Neuronal stem cell (in vitro differentiated cells): ENCODE data around the gene TRMT44.

Experiments used
- DNase-seq: peaks from one replicate; pipeline ENCODE4 v3.0.0-alpha.2; 2013; ENCODE audit warnings: low spot score
- H2AFZ ChIP-seq: one replicate; pipeline ENCODE4 v1.6.1; 2013; ENCODE audit warnings: mild to moderate bottlenecking, low read length, inconsistent platforms
- H2AK5ac ChIP-seq: 2 replicates; pipeline ENCODE4 v1.6.1; 2013; ENCODE audit warnings: low read depth, mild to moderate bottlenecking, inconsistent platforms, low read length, moderate library complexity, mixed read lengths
- H2BK120ac ChIP-seq: 2 replicates; pipeline ENCODE4 v1.6.1; 2013; ENCODE audit warnings: low read depth, mild to moderate bottlenecking, inconsistent platforms, low read length, moderate library complexity, mixed read lengths
- H2BK12ac ChIP-seq: one replicate; pipeline ENCODE4 v1.6.1; 2013; ENCODE audit warnings: low read length, inconsistent platforms
- H2BK15ac ChIP-seq: 2 replicates; pipeline ENCODE4 v1.6.1; 2013; ENCODE audit warnings: mild to moderate bottlenecking, low read length, inconsistent platforms, mixed read lengths
- H2BK5ac ChIP-seq: one replicate; pipeline ENCODE4 v1.6.1; 2013; ENCODE audit warnings: inconsistent platforms, mild to moderate bottlenecking, low read length, moderate library complexity
- H3K14ac ChIP-seq: one replicate; pipeline ENCODE4 v1.6.1; 2013; ENCODE audit warnings: low read length, inconsistent platforms
- H3K18ac ChIP-seq: 2 replicates; pipeline ENCODE4 v1.6.1; 2013; ENCODE audit warnings: low read length, inconsistent platforms
- H3K23ac ChIP-seq: 2 replicates; pipeline ENCODE4 v1.6.1; 2013; ENCODE audit warnings: low read depth, mild to moderate bottlenecking, mixed read lengths, low read length, inconsistent platforms; ENCODE audit not compliant: poor library complexity
- H3K27ac ChIP-seq: replicated peaks from 3 replicates; pipeline ENCODE4 v1.5.1; 2013; ENCODE audit warnings: low read length, inconsistent platforms
- H3K27me3 ChIP-seq, 3 experiments: 2 replicates each; pipeline ENCODE4 v1.6.1; 2013; ENCODE audit warnings: low read length in 3 of 3, mild to moderate bottlenecking in 2 of 3, inconsistent platforms in 1 of 3, low read depth in 1 of 3, mixed read lengths in 1 of 3, moderate library complexity in 1 of 3; ENCODE audit not compliant: control insufficient read depth in 3 of 3, insufficient read depth in 3 of 3
- H3K36me3 ChIP-seq, 2 donors: replicated peaks in 1 of 2; 2 replicates each; pipeline ENCODE4 v1.6.1; 2013; ENCODE audit warnings: low read length in 2 of 2; ENCODE audit not compliant: control insufficient read depth in 2 of 2, insufficient read depth in 2 of 2
- H3K4ac ChIP-seq: 2 replicates; pipeline ENCODE4 v1.6.1; 2013; ENCODE audit warnings: inconsistent platforms, mild to moderate bottlenecking, low read length, moderate library complexity
- H3K4me1 ChIP-seq, 2 donors: 1 replicate in 1 of 2; 2 replicates in 1 of 2; pipeline ENCODE4 v1.6.1; 2013; ENCODE audit warnings: low read length in 2 of 2, low read depth in 1 of 2; ENCODE audit not compliant: control insufficient read depth in 2 of 2, insufficient read depth in 1 of 2
- H3K4me2 ChIP-seq: one replicate; pipeline ENCODE4 v1.6.1; 2013; ENCODE audit warnings: mild to moderate bottlenecking, low read length, inconsistent platforms; ENCODE audit not compliant: insufficient read depth, poor library complexity, severe bottlenecking
- H3K4me3 ChIP-seq, 2 donors: 2 replicates each; pipeline ENCODE4 v1.5.1; 2013; ENCODE audit warnings: low read length in 2 of 2, mild to moderate bottlenecking in 2 of 2, inconsistent platforms in 1 of 2, moderate library complexity in 1 of 2
- H3K79me1 ChIP-seq: one replicate; pipeline ENCODE4 v1.6.1; 2013; ENCODE audit warnings: low read depth, mild to moderate bottlenecking, inconsistent platforms, low read length, moderate library complexity
- H3K9ac ChIP-seq: one replicate; pipeline ENCODE4 v1.6.1; 2013; ENCODE audit warnings: mild to moderate bottlenecking, low read depth, low read length, inconsistent platforms; ENCODE audit not compliant: poor library complexity
- H3K9me3 ChIP-seq, 2 donors: replicated peaks in 1 of 2; 2 replicates each; pipeline versions ENCODE3 to v1.6.1; 2013; ENCODE audit warnings: low read length in 2 of 2, mild to moderate bottlenecking in 2 of 2, inconsistent platforms in 1 of 2, low read depth in 1 of 2, mixed read lengths in 1 of 2, moderate library complexity in 1 of 2; ENCODE audit not compliant: control insufficient read depth in 2 of 2, insufficient read depth in 1 of 2
- H4K8ac ChIP-seq: one replicate; pipeline ENCODE4 v1.6.1; 2013; ENCODE audit warnings: low read depth, mild to moderate bottlenecking, inconsistent platforms, low read length, moderate library complexity
- H4K91ac ChIP-seq: one replicate; pipeline ENCODE4 v1.6.1; 2013; ENCODE audit warnings: low read length, low read depth, mild to moderate bottlenecking, inconsistent platforms; ENCODE audit not compliant: poor library complexity
- WGBS, 2 donors: extraction: QIAGEN DNeasy Blood & Tissue Kit; methylation state at CpG; one replicate each; pipeline ENCODE4 v1.1.7; 2013; ENCODE audit warnings: missing lambda C conversion rate in 2 of 2, mixed read lengths in 1 of 2; ENCODE audit not compliant: insufficient read length in 2 of 2, insufficient replicate concordance in 1 of 2; ENCODE audit errors: extremely low coverage in 2 of 2; 5-methylcytosine and 5-hydroxymethylcytosine counted together

TRMT44 gene

GRCh38 chr4:8422327-8422726, 18.2 kb upstream of the TRMT44 start:
- Histone ChIP-seq H3K27ac (no peak overlapping the region), H2BK15ac (no peak overlapping the region), H2BK120ac (no peak overlapping the region), H3K36me3 (no peaks in the 10 kb centered on the region), H3K14ac (no peak overlapping the region), H3K18ac (no peak overlapping the region), H3K23ac (no peak overlapping the region), H3K4me3 (no peak overlapping the region), H2BK12ac (no peak overlapping the region), H3K27me3 (no peaks in the 10 kb centered on the region), H4K91ac (no peak overlapping the region), H2BK5ac (no peak overlapping the region), H3K4ac (no peak overlapping the region), H2AK5ac (no peak overlapping the region), H3K4me1 (no peaks in the 10 kb centered on the region), H3K9me3 (no peaks in the 10 kb centered on the region), H3K79me1 (no peaks in the 10 kb centered on the region), H3K4me2 (no peak overlapping the region), H2AFZ (no peak overlapping the region), H4K8ac (no peak overlapping the region), H3K9ac (no peak overlapping the region)
- DNase-seq, result no peak
- no CpG with 5 or more reads among the region's 4 CpGs for WGBS, 2 donors

GRCh38 chr4:8422786-8423185, 17.8 kb upstream of the TRMT44 start:
- Histone ChIP-seq H3K27me3 (no peaks in the 10 kb centered on the region), H3K9ac (no peak overlapping the region), H3K27ac (no peak overlapping the region), H3K4me3 (no peak overlapping the region), H3K4me1 (peaks cover 2 to 3% of the 10 kb centered on the region in 2 donors), H3K4ac (no peak overlapping the region), H3K36me3 (no peaks in the 10 kb centered on the region), H2BK12ac (no peak overlapping the region), H3K14ac (no peak overlapping the region), H3K79me1 (no peaks in the 10 kb centered on the region), H2AFZ (no peak overlapping the region), H4K8ac (no peak overlapping the region), H2AK5ac (no peak overlapping the region), H3K23ac (no peak overlapping the region), H4K91ac (no peak overlapping the region), H3K18ac (no peak overlapping the region), H2BK120ac (no peak overlapping the region), H3K4me2 (no peak overlapping the region), H2BK15ac (no peak overlapping the region), H3K9me3 (no peaks in the 10 kb centered on the region), H2BK5ac (no peak overlapping the region)
- WGBS, 2 donors, result no CpG with 5 or more reads among the region's 5 CpGs
- DNase-seq, result no peak

- no peak overlapping the region for H3K4me2 ChIP-seq
- no peak overlapping the region for H2BK5ac ChIP-seq
- H3K4me1 ChIP-seq, result peaks cover 2 to 5% of the 10 kb centered on the region in 2 donors
- H3K4me3 ChIP-seq, result peak overlapping the region in 1 of 2 donors; percentile 83
- no CpG with 5 or more reads among the region's 17 CpGs for WGBS, 2 donors
- no peak for DNase-seq
- no peaks in the 10 kb centered on the region for H3K36me3 ChIP-seq
- no peak overlapping the region for H3K18ac ChIP-seq
- no peak overlapping the region for H4K8ac ChIP-seq
- no peaks in the 10 kb centered on the region for H3K79me1 ChIP-seq
- no peak overlapping the region for H3K4ac ChIP-seq
- no peak overlapping the region for H3K27ac ChIP-seq
- H2BK12ac ChIP-seq, result no peak overlapping the region
- H4K91ac ChIP-seq, result no peak overlapping the region
- no peak overlapping the region for H3K14ac ChIP-seq
- H3K9me3 ChIP-seq, result no peaks in the 10 kb centered on the region
- H2BK120ac ChIP-seq, result no peak overlapping the region
- H3K23ac ChIP-seq, result peak overlapping the region; percentile 58
- no peak overlapping the region for H3K9ac ChIP-seq
- no peak overlapping the region for H2AK5ac ChIP-seq
- no peaks in the 10 kb centered on the region for H3K27me3 ChIP-seq
- H2BK15ac ChIP-seq, result no peak overlapping the region
- peak overlapping the region; percentile 96 for H2AFZ ChIP-seq
Observed at GRCh38 chr4:8427262-8427661, 13.3 kb upstream of the TRMT44 start.

GRCh38 chr4:8427761-8428287, 12.8 kb upstream of the TRMT44 start:
- peak overlapping the region; percentile 100 for H3K23ac ChIP-seq
- H3K4me2 ChIP-seq, result peak overlapping the region; percentile 97
- no peak for DNase-seq
- no peaks in the 10 kb centered on the region for H3K9me3 ChIP-seq
- H2AK5ac ChIP-seq, result no peak overlapping the region
- H2BK12ac ChIP-seq, result no peak overlapping the region
- peaks cover 2 to 5% of the 10 kb centered on the region in 2 donors for H3K4me1 ChIP-seq
- no peak overlapping the region for H4K8ac ChIP-seq
- no peak overlapping the region for H2BK5ac ChIP-seq
- H2BK15ac ChIP-seq, result no peak overlapping the region
- no peak overlapping the region for H4K91ac ChIP-seq
- H3K27me3 ChIP-seq, result no peaks in the 10 kb centered on the region
- peak overlapping the region; percentile 83 to 95 for H3K4me3 ChIP-seq
- H3K14ac ChIP-seq, result no peak overlapping the region
- no peak overlapping the region for H2BK120ac ChIP-seq
- no peak overlapping the region for H3K4ac ChIP-seq
- WGBS, 2 donors, result no CpG with 5 or more reads among the region's 21 CpGs
- H3K79me1 ChIP-seq, result no peaks in the 10 kb centered on the region
- H3K36me3 ChIP-seq, result no peaks in the 10 kb centered on the region
- peak overlapping the region; percentile 91 for H3K9ac ChIP-seq
- H3K27ac ChIP-seq, result no peak overlapping the region
- peak overlapping the region; percentile 67 for H3K18ac ChIP-seq
- peak overlapping the region; percentile 96 for H2AFZ ChIP-seq
